ENCODE data around the gene ZC3H4. TPM values are rescaled to one million over a fixed set of nuclear protein-coding genes. Genes with fewer than 3 reads are reported as not detected.

Gene ZC3H4
- total and polyA plus RNA-seq, 9 of the 15 experiments (the other 6 are each of a cell fraction or from before 2014, with no cell fraction given), result 2.2 to 75.6 (median 18.3) TPM

DNA sequence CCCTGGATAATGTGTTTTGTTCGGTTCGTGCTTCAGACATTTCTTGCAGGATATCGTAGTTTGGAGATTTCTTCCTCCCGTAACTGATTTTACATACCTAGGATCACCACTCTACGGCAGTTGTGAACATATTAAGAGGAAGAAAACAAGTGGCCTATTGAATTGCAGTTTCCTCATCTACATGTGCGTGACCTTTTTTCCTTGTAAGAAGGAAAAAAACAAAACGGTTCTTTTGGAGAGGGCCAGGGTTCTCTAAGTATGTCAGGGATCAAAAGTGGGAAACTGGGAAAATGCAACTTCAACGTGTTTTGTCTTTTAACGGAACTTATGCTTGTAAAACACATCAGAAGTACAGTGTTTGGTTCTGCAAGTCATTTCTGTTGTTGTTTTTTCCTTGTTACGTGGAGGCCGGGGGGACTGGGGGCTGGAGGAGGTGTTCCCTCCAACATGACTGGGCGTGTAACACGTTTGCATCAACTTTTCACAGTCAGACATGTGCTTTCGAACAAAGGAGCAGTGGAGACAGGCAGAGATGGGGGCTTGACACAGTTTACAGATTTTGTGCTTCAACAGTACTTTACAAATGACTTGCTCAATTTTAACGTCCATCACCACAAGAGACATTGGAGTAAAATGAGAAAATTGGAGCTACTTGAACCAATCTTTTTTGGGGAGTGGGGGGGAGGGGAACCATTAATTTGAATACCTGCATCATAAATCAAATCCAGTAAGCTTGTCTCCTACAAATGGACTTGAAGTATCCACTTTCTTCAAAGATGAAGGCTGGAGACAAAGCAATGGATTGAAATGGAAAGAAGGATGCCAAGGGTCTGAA lies 3.8 kb downstream of the ZC3H4 start (continued):
- TF ChIP-seq, protein P1, sequence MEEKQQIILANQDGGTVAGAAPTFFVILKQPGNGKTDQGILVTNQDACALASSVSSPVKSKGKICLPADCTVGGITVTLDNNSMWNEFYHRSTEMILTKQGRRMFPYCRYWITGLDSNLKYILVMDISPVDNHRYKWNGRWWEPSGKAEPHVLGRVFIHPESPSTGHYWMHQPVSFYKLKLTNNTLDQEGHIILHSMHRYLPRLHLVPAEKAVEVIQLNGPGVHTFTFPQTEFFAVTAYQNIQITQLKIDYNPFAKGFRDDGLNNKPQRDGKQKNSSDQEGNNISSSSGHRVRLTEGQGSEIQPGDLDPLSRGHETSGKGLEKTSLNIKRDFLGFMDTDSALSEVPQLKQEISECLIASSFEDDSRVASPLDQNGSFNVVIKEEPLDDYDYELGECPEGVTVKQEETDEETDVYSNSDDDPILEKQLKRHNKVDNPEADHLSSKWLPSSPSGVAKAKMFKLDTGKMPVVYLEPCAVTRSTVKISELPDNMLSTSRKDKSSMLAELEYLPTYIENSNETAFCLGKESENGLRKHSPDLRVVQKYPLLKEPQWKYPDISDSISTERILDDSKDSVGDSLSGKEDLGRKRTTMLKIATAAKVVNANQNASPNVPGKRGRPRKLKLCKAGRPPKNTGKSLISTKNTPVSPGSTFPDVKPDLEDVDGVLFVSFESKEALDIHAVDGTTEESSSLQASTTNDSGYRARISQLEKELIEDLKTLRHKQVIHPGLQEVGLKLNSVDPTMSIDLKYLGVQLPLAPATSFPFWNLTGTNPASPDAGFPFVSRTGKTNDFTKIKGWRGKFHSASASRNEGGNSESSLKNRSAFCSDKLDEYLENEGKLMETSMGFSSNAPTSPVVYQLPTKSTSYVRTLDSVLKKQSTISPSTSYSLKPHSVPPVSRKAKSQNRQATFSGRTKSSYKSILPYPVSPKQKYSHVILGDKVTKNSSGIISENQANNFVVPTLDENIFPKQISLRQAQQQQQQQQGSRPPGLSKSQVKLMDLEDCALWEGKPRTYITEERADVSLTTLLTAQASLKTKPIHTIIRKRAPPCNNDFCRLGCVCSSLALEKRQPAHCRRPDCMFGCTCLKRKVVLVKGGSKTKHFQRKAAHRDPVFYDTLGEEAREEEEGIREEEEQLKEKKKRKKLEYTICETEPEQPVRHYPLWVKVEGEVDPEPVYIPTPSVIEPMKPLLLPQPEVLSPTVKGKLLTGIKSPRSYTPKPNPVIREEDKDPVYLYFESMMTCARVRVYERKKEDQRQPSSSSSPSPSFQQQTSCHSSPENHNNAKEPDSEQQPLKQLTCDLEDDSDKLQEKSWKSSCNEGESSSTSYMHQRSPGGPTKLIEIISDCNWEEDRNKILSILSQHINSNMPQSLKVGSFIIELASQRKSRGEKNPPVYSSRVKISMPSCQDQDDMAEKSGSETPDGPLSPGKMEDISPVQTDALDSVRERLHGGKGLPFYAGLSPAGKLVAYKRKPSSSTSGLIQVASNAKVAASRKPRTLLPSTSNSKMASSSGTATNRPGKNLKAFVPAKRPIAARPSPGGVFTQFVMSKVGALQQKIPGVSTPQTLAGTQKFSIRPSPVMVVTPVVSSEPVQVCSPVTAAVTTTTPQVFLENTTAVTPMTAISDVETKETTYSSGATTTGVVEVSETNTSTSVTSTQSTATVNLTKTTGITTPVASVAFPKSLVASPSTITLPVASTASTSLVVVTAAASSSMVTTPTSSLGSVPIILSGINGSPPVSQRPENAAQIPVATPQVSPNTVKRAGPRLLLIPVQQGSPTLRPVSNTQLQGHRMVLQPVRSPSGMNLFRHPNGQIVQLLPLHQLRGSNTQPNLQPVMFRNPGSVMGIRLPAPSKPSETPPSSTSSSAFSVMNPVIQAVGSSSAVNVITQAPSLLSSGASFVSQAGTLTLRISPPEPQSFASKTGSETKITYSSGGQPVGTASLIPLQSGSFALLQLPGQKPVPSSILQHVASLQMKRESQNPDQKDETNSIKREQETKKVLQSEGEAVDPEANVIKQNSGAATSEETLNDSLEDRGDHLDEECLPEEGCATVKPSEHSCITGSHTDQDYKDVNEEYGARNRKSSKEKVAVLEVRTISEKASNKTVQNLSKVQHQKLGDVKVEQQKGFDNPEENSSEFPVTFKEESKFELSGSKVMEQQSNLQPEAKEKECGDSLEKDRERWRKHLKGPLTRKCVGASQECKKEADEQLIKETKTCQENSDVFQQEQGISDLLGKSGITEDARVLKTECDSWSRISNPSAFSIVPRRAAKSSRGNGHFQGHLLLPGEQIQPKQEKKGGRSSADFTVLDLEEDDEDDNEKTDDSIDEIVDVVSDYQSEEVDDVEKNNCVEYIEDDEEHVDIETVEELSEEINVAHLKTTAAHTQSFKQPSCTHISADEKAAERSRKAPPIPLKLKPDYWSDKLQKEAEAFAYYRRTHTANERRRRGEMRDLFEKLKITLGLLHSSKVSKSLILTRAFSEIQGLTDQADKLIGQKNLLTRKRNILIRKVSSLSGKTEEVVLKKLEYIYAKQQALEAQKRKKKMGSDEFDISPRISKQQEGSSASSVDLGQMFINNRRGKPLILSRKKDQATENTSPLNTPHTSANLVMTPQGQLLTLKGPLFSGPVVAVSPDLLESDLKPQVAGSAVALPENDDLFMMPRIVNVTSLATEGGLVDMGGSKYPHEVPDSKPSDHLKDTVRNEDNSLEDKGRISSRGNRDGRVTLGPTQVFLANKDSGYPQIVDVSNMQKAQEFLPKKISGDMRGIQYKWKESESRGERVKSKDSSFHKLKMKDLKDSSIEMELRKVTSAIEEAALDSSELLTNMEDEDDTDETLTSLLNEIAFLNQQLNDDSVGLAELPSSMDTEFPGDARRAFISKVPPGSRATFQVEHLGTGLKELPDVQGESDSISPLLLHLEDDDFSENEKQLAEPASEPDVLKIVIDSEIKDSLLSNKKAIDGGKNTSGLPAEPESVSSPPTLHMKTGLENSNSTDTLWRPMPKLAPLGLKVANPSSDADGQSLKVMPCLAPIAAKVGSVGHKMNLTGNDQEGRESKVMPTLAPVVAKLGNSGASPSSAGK (IDR thresholded peaks at IDR 0.05), result peak; percentile 95
- peak; percentile 61; the same call in 1 of the 2 replicates for TF ChIP-seq RNF2 (IDR thresholded peaks at IDR 0.05)
- TF ChIP-seq TRIM24 (IDR thresholded peaks at IDR 0.05), result peak in 1 of 2 experiments; percentile 46; a peak in 2 of 4 replicates
- peak; percentile 81 for TF ChIP-seq ATF3 (IDR thresholded peaks at IDR 0.05)
- no peak for TF ChIP-seq ATF3 (CRISPR knock-in tag; conservative IDR thresholded peaks at IDR 0.05)
- peak; percentile 59 for TF ChIP-seq SOX6 (IDR thresholded peaks at IDR 0.05)
- no peak for TF ChIP-seq CC2D1A (IDR thresholded peaks at IDR 0.05)
- no peak for TF ChIP-seq SREBF2 (CRISPR knock-in tag; IDR thresholded peaks at IDR 0.05)
- TF ChIP-seq, protein P2, sequence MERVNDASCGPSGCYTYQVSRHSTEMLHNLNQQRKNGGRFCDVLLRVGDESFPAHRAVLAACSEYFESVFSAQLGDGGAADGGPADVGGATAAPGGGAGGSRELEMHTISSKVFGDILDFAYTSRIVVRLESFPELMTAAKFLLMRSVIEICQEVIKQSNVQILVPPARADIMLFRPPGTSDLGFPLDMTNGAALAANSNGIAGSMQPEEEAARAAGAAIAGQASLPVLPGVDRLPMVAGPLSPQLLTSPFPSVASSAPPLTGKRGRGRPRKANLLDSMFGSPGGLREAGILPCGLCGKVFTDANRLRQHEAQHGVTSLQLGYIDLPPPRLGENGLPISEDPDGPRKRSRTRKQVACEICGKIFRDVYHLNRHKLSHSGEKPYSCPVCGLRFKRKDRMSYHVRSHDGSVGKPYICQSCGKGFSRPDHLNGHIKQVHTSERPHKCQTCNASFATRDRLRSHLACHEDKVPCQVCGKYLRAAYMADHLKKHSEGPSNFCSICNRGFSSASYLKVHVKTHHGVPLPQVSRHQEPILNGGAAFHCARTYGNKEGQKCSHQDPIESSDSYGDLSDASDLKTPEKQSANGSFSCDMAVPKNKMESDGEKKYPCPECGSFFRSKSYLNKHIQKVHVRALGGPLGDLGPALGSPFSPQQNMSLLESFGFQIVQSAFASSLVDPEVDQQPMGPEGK (CRISPR knock-in tag; IDR thresholded peaks at IDR 0.05; ENCODE audit: borderline replicate concordance), result no peak
- TF ChIP-seq ZNF507 (tag; conservative IDR thresholded peaks at IDR 0.05), result no peak
- no peak for TF ChIP-seq MTA1 (IDR thresholded peaks at IDR 0.05; ENCODE audit: borderline replicate concordance)
- TF ChIP-seq HMBOX1 (IDR thresholded peaks at IDR 0.05), result no peak
